NCI-H748 treated with DMSO at 0.1 percent for 48 hours (cell line): ENCODE measurements around the gene BEGAIN.

ENCODE experiments used
- DNase-seq: peaks from one replicate; lab custom pipeline; 2025; lab: John Stamatoyannopoulos, UW

Gene BEGAIN

GRCh38 chr14:100601064-100601463, 13.8 kb upstream of the BEGAIN start:
- no peak for DNase-seq

DNA sequence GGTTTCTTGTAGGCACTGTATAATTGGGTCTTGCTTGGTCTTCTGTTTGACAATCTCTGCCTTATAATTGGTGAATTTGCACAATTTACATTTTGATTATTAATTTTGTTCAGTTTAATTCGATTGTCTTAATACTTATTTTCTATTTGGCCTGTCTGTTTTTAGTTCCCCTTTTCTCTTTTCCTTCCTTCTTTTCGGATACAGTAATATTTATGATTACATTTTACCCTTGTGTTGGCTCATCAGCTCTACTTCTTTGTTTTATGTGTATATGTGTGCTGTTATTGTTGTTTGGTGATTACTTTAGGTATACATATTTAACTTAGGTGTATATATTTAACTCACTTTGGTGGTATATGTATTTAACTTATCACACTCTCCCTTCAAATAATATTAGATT, 12.8 kb upstream of the BEGAIN start:
- DNase-seq = no peak

- no peak for DNase-seq
These were observed 7.4 kb upstream of the BEGAIN start for GRCh38 chr14:100594625-100594951.

DNA sequence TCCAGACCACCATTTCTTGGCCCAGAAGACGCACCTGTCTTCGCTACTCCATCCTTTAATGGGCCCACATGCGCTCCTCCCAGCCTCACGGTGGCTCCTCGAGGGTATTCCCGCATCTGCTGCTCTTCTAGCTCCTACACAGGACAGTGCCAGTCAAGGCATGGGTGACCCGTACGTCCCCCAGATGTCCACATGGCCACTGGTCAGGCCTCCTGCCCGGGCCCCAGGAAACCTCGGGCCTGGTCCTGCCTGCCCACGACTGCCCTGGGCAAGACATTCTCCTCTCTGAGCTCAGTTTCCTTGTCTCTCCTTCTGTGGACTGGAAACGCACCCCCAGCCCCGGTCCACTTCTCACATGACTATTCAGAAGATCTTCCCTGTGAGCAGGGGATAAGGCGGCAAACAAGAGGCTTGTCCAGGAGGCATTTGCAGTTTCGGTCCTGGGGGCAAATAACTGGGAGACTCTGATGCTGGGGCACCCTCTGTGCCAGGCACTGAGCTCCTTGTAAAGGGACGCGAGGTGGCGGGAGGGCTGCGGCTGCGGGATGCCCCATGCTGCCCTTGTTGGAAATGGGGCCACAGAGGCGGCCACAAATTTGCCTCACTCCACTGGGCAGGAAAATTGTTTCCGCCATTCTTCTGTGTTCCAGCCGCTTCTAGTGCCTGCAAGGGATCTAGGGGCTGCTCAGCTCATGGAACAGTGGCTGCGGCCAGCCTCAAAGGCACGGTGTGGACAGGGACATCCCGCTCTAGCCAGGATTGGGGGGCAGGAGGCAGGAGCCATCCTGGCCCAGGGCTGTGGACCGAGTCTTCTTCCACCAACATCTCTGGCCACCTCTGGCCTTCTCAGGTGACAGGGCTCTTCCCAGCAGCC, 6.8 kb upstream of the BEGAIN start:
- no peak for DNase-seq

DNA sequence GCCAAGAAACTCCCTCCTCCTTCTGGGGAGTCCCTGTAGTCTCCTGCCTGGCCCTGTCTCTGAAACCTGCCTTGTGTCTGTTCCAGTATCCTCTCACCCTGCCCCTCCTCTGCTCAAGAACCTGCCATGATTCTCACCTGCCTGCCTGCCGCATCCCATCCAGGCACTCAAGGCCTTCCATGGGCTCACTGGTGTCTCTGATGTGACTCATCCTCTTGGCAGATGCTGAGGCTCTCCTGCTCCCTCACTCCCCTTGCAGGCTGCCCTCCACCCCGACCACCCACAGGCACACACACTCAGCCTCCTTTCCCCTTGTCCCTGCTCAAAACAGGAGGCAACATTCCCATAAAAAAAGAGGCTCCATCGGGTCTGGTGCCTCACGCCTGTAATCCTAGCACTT, 5.8 kb upstream of the BEGAIN start:
- no peak for DNase-seq

DNA sequence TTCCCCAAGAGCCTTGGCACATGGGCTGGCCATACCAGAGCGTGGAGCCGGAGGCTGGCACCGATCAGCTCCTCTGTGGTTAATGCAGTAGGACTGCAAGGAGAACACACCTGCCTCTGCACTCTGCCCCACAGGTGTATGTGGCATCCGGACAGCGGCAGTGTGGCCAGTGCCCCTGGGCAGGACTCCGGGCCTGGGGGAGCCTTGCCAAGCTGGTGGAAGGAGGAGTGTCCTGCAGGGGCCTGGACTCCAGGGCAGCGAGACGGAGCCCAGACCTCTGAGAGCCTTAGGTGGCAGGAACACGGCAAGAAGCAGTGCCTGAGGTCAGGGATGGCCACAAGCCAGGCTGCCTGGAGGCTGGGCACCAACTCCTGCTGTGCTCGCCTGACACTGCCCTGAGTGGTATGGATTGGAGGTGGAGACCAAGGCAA, 5.3 kb upstream of the BEGAIN start:
- DNase-seq = no peak

DNA sequence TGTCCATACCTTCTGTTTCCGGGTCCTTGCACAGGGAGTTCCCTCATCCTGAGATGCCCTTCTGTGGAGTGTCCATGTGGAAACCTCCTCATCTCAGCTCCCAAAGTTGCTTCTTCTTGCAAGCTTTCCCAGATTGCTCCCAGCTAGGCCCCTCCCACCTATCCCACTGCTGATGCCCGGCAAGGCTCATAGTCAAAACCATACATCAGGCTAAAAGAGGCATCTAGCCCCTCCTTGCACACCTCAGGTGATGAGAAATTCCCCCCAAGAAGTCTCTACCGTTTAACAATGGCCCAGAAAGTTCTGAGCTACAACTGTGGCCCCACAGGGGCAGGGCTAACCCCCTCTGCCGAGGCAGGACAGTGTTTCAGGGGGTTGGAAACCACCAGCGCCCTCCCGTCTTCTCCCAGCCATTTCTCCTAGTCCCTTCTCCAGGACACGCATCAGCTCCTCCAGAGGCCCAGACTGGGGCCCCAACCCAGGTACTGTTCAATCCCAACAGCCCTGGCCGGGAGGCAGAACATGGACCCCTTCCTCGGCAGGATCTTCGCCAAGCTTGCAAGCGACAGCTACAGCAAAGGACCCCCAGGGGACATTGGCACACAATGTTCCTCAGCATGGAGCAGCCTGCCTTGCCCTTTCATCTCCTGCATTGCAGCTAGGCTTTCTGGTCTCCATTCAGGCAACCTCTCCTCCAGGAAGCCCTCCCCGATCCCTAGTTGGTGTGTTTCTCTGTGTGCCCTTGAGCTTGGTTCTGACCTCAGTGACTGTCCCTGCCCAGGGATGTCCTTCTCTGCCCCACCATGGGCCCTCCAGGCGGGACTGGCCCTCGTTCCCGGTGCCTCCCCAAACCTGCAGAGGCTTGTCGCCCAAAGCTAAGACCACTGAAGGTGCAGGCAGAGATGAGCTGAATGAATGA, 4.5 kb upstream of the BEGAIN start:
- no peak for DNase-seq

DNA sequence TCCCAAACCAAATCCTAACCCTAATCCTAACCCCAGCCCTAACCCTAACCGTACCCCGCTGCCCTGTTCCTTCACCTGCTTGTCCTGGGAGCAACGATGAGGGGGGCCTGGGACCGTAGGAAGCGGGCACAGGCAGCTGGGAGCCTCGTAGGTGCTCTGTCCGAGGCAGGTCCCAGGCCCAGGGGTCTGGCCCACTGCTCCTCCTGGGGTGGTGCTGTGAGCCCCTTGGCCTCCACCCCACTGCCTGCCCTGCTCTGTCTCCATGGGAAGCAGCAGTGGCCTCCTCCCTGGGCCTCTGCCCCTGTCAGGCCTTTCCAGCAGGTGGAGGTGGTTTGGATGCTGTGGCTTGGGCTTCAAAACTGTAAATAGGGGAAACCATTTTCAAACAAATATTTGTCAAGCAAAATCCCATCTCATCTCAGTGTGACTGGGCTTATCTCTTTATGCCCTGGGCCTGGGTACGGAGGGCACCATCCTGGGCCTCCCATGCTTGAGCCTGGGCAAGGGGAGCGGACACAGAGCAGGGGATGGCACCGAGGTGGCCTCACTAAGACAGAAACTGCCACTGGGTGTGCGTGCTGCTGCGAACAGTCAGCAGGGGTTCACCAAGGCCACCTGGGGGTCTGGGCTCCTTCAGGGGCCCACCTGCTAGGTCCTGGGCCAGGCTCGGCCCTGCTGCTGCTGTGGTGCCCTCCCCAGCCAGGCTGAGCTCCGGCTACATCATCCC, 3.7 kb upstream of the BEGAIN start:
- no peak for DNase-seq

GRCh38 chr14:100589760-100590469, 2.7 kb upstream of the BEGAIN start:
- no peak for DNase-seq

DNA sequence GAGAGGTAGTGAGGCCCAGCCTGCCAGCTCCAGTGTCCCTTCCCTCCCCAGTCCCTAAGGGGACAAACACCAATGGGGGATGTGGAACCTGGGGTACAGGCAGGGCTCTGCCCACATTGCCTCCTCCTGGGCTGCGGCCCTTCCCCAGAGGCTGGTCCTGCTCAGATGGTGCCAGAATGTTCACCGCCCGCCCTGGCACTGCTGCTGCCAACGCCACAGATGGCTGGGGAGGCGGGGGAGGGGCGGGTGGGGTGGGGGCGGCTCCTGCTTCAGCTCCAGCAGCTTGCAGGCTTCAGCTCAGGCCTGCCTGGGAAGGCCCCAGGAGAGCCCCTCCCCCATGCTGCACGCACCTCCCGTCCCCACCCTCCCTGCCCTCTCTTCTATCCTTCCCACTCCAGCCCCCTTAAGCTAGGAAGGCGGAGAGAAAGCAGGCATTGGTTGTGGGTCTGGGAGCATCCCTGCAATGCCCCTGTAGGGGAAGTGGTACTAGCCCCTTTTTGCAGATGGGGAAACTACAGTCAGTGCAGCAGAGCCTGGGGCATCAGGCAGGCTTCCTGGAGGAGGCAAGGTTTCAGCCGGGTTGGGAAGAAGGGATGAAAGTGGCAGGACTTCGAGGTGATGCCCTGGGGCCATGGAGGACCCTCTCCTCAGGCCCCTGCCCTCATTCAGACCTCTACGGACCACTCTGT, 2.0 kb upstream of the BEGAIN start:
- DNase-seq = no peak

GRCh38 chr14:100588671-100589070, 1.5 kb upstream of the BEGAIN start:
- DNase-seq = no peak

- no peak for DNase-seq
These were observed 670 bp upstream of the BEGAIN start for GRCh38 chr14:100587763-100588411.

DNA sequence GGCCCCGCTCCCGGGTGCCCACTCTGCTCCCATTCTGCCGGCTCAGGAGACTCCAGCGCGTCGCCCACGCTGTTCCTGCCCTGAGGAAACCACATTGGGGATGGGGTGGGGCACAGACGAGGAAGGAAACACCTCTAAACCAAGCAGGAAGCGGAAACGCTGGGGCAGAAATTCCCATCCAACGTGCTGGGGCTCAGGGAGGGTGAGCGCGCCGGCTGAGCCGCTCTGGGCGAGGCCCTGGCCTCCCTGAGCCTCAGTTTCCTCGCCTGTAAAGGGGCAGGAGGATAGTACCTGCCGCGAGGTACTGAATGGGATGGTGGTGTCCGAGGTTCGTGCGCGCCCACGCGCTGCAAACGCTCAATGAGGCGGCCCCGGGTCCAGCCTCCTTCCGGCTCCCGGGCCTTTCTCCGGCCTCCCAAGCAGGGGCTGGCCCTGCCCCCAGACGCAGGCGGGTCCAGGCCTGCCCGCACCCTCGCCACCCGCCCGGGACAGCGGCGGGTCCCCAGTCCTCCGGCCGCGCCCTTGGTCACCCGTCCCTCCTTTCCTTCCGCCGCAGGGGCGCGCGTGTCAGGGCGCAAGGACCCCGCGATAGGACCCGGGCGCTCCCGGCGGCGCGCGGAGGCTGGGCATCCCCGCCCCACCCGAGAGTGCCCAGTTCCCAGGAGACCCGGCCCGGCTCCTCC, 673 bp downstream of the BEGAIN start:
- no peak for DNase-seq

DNA sequence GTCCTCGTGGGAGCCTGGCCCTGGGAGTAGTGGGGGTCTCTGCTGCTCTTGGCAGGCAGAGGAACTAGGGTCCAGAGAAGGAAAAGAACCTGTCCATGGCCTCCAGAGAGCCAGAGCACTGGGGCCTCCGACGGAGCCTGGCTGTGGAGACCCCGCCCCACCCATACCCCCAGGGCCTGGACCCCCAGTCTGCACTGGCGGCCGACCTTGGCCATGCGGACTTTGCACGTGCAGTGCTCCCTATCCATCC, 1.1 kb downstream of the BEGAIN start:
- no peak for DNase-seq

DNA sequence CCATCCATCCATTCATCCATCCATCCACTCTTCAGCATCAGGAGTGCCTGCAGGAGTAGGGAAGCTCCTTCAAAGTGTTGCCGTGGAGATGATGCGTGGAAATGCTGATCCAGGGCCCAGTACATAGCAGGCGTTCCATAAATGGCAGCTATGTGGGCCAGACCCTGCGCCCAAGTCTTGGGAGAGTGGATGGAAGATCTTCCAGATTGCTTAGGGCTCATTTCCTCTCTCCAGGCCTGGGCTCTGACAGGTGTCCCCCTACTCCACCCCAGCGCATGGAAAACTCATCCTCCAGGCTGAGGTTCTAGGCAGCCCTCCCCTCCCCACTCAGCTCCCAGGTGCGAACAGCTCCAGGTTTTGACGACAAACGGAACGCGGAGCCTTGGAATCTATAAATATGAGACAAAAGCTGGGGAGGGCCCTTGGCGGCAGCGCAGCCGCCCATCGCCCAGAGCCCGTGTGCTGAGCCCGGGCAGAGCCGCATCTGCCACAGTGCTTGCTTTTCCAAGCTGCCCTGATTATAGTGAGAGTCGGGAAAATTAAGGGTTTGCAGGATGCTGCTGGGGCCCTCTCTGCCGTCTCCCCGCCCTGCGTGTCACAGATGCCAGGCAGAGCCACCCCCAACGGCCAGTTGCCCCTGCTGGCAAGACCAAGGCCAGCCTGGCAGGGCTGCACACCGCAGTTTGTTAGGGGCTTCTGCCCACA, 1.6 kb downstream of the BEGAIN start:
- no peak for DNase-seq

DNA sequence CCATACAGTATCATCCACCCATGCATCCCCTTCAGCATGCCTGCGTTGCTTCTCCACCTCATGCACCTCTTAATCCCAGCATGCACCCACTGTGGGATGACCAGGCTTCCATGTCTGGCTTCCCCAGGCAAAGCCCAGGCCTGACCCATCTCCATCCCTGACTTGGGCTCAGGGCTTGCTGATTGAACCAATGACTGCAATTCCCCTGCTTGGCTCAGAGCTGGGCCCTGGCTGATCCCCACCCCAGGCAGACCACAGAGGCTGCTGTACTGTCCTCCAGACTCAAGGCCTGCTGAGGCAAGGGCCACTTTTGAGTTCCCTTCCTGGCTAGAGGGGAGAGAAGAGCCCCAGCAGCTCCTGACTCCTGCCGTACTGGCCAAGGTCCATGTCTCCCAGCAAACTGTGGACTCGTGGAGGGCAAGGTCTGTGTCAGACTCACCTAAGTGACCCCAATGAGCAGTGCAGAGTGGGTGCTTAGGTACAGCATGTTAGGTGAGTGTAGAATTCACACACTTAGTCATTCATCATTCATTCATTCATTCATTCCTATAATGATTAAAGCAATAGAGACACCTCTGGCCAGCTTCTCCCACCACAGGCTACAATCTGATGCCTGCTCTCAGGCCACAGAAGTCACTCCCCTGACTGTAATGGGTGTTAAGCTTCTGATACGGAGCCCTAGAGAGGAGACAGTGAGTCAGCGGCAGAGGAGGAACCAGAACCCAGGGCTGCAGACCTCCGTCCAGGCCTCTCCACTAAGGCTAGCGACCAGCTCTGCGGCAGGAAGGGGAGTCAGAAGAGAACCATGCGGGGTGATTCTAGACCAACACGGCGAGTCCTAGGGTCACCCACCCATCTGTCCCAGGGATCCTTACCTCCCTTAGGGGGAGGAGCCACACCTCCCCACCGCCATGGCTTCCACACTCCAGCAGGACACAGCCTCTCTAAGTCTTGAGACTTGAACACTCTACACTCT, 2.9 kb downstream of the BEGAIN start:
- no peak for DNase-seq

DNA sequence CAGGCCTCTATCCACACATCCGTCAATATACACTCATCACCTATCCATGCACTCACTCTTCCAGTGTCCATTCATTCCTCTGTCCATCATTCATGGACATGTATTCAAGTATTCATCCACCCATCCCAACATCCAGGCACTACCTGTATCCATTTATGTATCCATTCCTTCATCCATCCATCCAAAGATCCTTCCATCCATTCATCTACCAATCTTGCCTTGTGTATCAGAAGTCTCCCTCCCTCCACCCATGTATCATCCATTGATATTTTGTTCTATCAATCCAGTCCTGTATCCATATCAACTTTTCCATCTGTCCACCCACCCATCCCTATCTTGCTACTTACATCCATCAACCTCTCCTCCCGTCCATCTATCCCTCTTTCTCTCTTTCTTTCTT, 4.0 kb downstream of the BEGAIN start:
- no peak for DNase-seq

GRCh38 chr14:100582496-100583165, 4.6 kb downstream of the BEGAIN start:
- DNase-seq = no peak
